Neural crest cell (in vitro differentiated cells): ENCODE results near the gene CPNE5. TPM values are rescaled to one million over a fixed set of nuclear protein-coding genes. Genes with fewer than 3 reads are reported as not detected.

Experiments used
- DNase-seq: peaks from one replicate; pipeline ENCODE4 v3.0.0; 2021; ENCODE audit warnings: low read depth, mixed read lengths, low spot score
- H3K27ac Mint-ChIP-seq: one replicate; pipeline ENCODE4 v1.8.0; 2021; ENCODE audit warnings: mild to moderate bottlenecking, mixed read lengths; ENCODE audit not compliant: unreplicated experiment
- H3K27me3 Mint-ChIP-seq: 2 replicates; pipeline ENCODE4 v1.8.0; 2021; ENCODE audit warnings: low read depth, mild to moderate bottlenecking, mixed read lengths
- H3K36me3 Mint-ChIP-seq: 2 replicates; pipeline ENCODE4 v1.8.0; 2021; ENCODE audit warnings: low read depth, mild to moderate bottlenecking, mixed read lengths
- H3K4me1 Mint-ChIP-seq: 2 replicates; pipeline ENCODE4 v1.8.0; 2021; ENCODE audit warnings: mixed read lengths
- H3K4me3 Mint-ChIP-seq: one replicate; pipeline ENCODE4 v1.8.0; 2021; ENCODE audit warnings: mild to moderate bottlenecking, mixed read lengths
- H3K9me3 Mint-ChIP-seq: 2 replicates; pipeline ENCODE4 v1.8.0; 2021; ENCODE audit warnings: mixed read lengths
- CTCF ChIP-seq: fragments of 200-600 bp; sonication (generic); conservative IDR thresholded peaks from 2 replicates; pipeline ENCODE4 v1.5.0; 2021; ENCODE audit warnings: antibody characterized with exemption, mild to moderate bottlenecking
- total RNA-seq: library from RNA; stranded (reverse); gene quantifications from 2 replicates; pipeline ENCODE4 v1.2.1, GENCODE V29; 2021

CPNE5 gene
- total RNA-seq, 1 donor from 2014 or later, result 0.54 TPM

GRCh38 chr6:36808634-36809033 lies 30.6 kb downstream of the CPNE5 start:
- peaks cover 36% of the 10 kb centered on the region for H3K4me1 Mint-ChIP-seq
- no peak for DNase-seq
- H3K27ac Mint-ChIP-seq, result no peak overlapping the region
- TF ChIP-seq CTCF, result no peak
- H3K4me3 Mint-ChIP-seq, result no peak overlapping the region
- no peaks in the 10 kb centered on the region for H3K27me3 Mint-ChIP-seq
- no peaks in the 10 kb centered on the region for H3K9me3 Mint-ChIP-seq
- no peaks in the 10 kb centered on the region for H3K36me3 Mint-ChIP-seq

- Mint-ChIP-seq H3K4me1 (peaks cover 42% of the 10 kb centered on the region), H3K9me3 (no peaks in the 10 kb centered on the region), H3K4me3 (no peak overlapping the region), H3K27me3 (no peaks in the 10 kb centered on the region), H3K27ac (no peak overlapping the region), H3K36me3 (no peaks in the 10 kb centered on the region)
- no peak for DNase-seq
- no peak for TF ChIP-seq CTCF
Observed at GRCh38 chr6:36807750-36808149, 31.5 kb downstream of the CPNE5 start.

- Mint-ChIP-seq H3K4me3 (no peak overlapping the region), H3K4me1 (peaks cover 42% of the 10 kb centered on the region), H3K9me3 (no peaks in the 10 kb centered on the region), H3K36me3 (no peaks in the 10 kb centered on the region), H3K27ac (no peak overlapping the region), H3K27me3 (no peaks in the 10 kb centered on the region)
- DNase-seq, result no peak
- no peak for TF ChIP-seq CTCF
Observed at GRCh38 chr6:36807143-36807542, 32.1 kb downstream of the CPNE5 start.

GRCh38 chr6:36805917-36806316 lies 33.3 kb downstream of the CPNE5 start:
- Mint-ChIP-seq H3K9me3 (no peaks in the 10 kb centered on the region), H3K4me3 (no peak overlapping the region), H3K4me1 (peaks cover 42% of the 10 kb centered on the region), H3K36me3 (no peaks in the 10 kb centered on the region), H3K27ac (peak overlapping the region; percentile 70), H3K27me3 (no peaks in the 10 kb centered on the region)
- DNase-seq, result no peak
- TF ChIP-seq CTCF, result no peak

- no peak overlapping the region for H3K4me3 Mint-ChIP-seq
Observed at GRCh38 chr6:36805096-36805797, 34.0 kb downstream of the CPNE5 start.

More at GRCh38 chr6:36805096-36805797, 34.0 kb downstream of the CPNE5 start:
- Mint-ChIP-seq H3K27ac (peak overlapping the region; percentile 70), H3K9me3 (no peaks in the 10 kb centered on the region), H3K4me1 (peaks cover 42% of the 10 kb centered on the region), H3K27me3 (no peaks in the 10 kb centered on the region), H3K36me3 (no peaks in the 10 kb centered on the region)
- no peak for TF ChIP-seq CTCF
- DNase-seq, result no peak
